Measurements from ENCODE around the gene FAM13C. TPM values are rescaled to one million over a fixed set of nuclear protein-coding genes. Genes with fewer than 3 reads are reported as not detected.

Gene FAM13C
- total RNA-seq, 4 donors from 2014 or later, result 1.8 to 47.9 (median 5.7) TPM

- Histone ChIP-seq H3K4me3 (no peak overlapping the region), H3K27me3 (no peaks in the 10 kb centered on the region), H3K36me3 (peaks cover 0 to 5% (median 0%) of the 10 kb centered on the region in 3 donors), H3K9me3 (no peaks in the 10 kb centered on the region), H3K27ac (no peak overlapping the region), H3K4me1 (no peaks in the 10 kb centered on the region)
- no peak for DNase-seq
- TF ChIP-seq CTCF (IDR thresholded peaks at IDR 0.05) (no peak), POLR2A (IDR thresholded peaks at IDR 0.05) (no peak)
Observed at GRCh38 chr10:59206204-59206720, 156.1 kb downstream of the FAM13C start.

Other genes with a start within 250 kb of the FAM13C start
- 10 to 100 TPM in 3 of 4 donors, 1 to 10 TPM in 1; 2.5 to 12.3 (median 10.8) TPM for gene PHYHIPL, start 185.9 kb downstream of the FAM13C start, total RNA-seq

Data from Peyer's patch (tissue), 4 donors.